Measurements from ENCODE around the gene NAE1.

The NAE1 gene

DNA sequence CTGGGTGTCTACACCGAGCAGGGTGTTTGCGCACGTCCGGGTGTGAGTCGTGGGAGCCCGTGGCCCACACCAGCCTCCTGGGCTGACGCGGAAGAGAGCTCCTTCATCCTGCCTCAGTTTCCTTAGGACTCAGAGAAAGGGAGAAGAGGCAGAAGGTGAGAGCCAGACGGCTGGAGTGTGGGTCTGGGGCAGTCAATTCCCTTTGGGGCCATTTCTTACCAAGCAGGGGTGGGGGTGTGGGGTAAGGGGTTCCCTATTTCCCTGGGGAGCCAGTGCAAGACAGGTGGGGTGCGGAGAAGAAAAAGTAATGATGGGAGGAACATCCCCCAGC, 14.3 kb upstream of the NAE1 start:
- no peak for DNase-seq (ENCODE audit: low read depth)
- no peak overlapping the region for H3K4me3 ChIP-seq (ENCODE audit: low read depth, low read length)
- TF ChIP-seq, protein P1, sequence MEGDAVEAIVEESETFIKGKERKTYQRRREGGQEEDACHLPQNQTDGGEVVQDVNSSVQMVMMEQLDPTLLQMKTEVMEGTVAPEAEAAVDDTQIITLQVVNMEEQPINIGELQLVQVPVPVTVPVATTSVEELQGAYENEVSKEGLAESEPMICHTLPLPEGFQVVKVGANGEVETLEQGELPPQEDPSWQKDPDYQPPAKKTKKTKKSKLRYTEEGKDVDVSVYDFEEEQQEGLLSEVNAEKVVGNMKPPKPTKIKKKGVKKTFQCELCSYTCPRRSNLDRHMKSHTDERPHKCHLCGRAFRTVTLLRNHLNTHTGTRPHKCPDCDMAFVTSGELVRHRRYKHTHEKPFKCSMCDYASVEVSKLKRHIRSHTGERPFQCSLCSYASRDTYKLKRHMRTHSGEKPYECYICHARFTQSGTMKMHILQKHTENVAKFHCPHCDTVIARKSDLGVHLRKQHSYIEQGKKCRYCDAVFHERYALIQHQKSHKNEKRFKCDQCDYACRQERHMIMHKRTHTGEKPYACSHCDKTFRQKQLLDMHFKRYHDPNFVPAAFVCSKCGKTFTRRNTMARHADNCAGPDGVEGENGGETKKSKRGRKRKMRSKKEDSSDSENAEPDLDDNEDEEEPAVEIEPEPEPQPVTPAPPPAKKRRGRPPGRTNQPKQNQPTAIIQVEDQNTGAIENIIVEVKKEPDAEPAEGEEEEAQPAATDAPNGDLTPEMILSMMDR (IDR thresholded peaks at IDR 0.05; ENCODE audit: control insufficient read depth, extremely low read depth, insufficient read depth): no peak

DNA sequence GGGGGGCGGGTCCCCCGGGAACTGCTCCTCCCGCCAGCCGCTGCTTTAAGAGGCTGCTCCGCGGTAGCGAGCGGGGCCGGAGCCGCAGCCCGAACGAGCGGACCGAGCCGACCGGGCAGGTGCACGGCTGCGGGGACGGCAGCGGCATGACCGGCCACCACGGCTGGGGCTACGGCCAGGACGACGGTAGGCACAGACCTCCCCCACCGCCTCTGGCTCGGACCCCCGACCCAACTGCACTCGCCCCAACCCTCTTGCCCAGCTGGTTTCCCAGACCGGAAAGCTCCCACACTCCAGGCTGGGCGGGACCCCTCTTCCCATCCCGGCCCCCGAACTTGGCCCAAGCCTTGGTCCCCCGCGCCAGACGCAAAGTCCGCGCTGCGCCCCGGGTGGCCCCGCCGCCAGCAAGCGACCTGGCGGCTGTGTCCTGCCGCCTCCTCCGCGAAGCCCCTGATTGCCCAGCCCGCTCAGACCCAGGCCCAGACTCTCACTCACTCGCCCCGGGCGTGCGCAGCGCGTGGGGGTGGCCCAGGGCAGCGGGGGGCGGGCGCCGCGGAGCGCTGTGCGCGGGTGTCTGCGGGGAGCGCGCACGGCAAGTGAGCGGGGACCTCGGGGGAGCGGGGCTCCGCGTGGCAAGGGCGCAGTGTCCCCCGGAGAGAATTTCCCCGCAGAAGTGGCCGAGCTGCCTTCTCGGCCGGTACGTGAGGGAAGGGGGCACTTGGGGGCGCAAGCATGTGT, 13.7 kb upstream of the NAE1 start, which contains the start of gene CA7:
TSS of gene CA7 (plus strand) at position 73 of the 738 bp plus-strand sequence. CDS start at position 147, 74 bp downstream.
- DNase-seq (ENCODE audit: low read depth): no peak
- no peak within 1 kb of the TSS for H3K4me3 ChIP-seq (ENCODE audit: low read depth, low read length)
- TF ChIP-seq, protein P1 (IDR thresholded peaks at IDR 0.05; ENCODE audit: control insufficient read depth, extremely low read depth, insufficient read depth): no peak

DNA sequence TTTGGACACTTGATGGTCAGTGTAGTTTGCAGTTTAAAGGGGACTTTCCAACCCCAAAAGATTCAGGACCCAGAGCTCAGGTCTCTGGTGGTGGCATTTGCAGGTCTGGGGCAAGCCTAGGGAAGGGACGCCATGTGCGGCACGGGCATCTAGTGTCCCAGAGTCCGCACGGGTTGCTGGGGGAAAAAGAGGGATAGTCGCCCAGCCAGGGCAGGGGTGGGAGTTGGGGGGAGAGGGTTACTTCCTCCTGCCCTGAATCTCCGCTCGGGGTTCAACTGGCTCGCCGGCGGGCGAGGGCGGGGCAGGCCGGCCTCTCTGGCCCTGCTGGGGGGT, 13.2 kb upstream of the NAE1 start:
- no peak for DNase-seq (ENCODE audit: low read depth)
- no peak overlapping the region for H3K4me3 ChIP-seq (ENCODE audit: low read depth, low read length)
- TF ChIP-seq, protein P1 (IDR thresholded peaks at IDR 0.05; ENCODE audit: control insufficient read depth, extremely low read depth, insufficient read depth): no peak

DNA sequence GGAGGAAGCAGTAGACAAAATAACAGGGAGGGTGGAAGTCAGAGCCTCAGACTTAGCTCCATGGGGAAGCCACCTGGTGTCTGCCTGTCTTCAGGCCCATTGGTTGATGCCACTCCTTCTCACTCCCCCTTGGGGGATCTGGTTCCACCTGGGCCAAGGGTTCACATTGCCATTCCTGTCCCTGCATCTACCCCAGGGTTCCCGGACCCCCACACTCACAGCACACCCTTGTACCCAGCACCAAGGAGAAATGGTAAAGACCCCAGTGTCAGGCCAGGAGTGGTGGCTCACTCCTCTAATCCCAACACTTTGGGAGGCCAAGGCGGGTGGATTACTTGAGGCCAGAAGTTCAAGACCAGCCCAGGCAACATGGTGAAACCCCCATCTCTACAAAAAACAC, 12.4 kb upstream of the NAE1 start:
- TF ChIP-seq, protein P1 (IDR thresholded peaks at IDR 0.05; ENCODE audit: control insufficient read depth, extremely low read depth, insufficient read depth): no peak
- no peak overlapping the region for H3K4me3 ChIP-seq (ENCODE audit: low read depth, low read length)
- no peak for DNase-seq (ENCODE audit: low read depth)

DNA sequence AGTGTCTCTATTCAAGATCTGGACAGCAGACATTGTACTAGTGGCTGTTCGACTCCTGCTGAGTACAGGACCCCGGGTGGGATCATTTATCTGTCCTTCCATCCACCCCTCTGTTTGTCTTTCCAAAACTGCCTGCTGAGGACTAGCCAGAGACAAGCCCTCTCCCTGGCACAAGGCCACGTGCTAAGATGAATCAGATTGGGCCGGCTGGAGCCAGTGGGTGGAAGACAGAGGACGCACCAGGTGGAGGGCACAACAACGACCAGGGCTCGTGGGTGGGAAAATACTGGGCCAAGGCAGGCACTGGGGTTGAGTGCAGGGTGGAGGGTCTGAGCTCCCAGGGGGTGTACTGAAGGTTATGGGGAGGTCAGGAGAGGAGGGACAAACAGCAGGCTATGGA, 12.0 kb upstream of the NAE1 start:
- TF ChIP-seq, protein P1 (IDR thresholded peaks at IDR 0.05; ENCODE audit: control insufficient read depth, extremely low read depth, insufficient read depth): no peak
- H3K4me3 ChIP-seq (ENCODE audit: low read depth, low read length): no peak overlapping the region
- no peak for DNase-seq (ENCODE audit: low read depth)

DNA sequence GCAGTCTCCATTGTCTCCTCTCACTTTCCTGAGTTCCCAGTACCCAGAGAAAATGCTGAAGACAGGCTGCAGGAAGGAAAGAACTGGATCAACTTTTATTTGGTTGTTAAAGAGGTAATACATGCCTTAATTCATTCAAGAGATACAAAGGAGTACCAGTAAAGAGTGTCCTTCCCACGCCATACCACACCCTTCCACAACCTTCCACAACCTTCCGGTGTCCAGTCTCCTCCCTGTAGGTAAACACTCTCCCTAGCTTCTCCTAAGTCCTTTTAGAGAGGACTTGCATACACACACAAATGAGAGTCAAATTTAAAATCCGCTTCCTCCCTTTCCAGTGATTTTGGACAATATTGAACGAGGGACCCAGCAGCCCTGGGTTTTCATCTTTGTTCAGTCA, 10.6 kb upstream of the NAE1 start:
- no peak for DNase-seq (ENCODE audit: low read depth)
- TF ChIP-seq, protein P1 (IDR thresholded peaks at IDR 0.05; ENCODE audit: control insufficient read depth, extremely low read depth, insufficient read depth): no peak
- H3K4me3 ChIP-seq (ENCODE audit: low read depth, low read length): no peak overlapping the region

DNA sequence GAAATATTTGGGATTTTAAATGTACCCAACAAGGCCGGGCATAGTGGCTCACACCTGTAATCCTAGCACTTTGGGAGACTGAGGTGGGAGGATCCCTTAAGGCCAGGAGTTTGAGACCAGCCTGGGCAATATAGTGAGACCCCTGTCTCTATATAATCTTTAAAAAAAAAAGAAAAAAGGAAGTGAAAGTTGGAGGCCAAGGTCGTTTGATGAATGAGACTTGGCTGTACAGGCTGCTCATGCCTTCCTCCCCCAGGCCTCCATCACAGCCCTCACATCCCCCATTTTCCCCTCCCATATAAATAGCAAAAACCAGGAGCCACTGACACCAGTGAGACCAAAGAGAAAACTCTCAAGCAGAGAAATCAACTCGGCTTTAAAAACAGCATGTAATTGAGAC, 10.1 kb upstream of the NAE1 start:
- TF ChIP-seq, protein P1 (IDR thresholded peaks at IDR 0.05; ENCODE audit: control insufficient read depth, extremely low read depth, insufficient read depth): no peak
- H3K4me3 ChIP-seq (ENCODE audit: low read depth, low read length): no peak overlapping the region
- no peak for DNase-seq (ENCODE audit: low read depth)
